Tongue (tissue), 2 donors: ENCODE data around the gene MEIOSIN. TPM values are rescaled to one million over a fixed set of nuclear protein-coding genes. Genes with fewer than 3 reads are reported as not detected.

Experiments used
- DNase-seq: peaks from one replicate; pipeline ENCODE4 v3.0.0-alpha.2; 2015
- total RNA-seq: library from RNA; depleted of rRNA; stranded (reverse); fragments of >200 nt; gene quantifications from one replicate; pipeline ENCODE4 v1.2.3, GENCODE V29; 2014

MEIOSIN gene
- total RNA-seq, 1 donor from 2014 or later = not detected

DNA sequence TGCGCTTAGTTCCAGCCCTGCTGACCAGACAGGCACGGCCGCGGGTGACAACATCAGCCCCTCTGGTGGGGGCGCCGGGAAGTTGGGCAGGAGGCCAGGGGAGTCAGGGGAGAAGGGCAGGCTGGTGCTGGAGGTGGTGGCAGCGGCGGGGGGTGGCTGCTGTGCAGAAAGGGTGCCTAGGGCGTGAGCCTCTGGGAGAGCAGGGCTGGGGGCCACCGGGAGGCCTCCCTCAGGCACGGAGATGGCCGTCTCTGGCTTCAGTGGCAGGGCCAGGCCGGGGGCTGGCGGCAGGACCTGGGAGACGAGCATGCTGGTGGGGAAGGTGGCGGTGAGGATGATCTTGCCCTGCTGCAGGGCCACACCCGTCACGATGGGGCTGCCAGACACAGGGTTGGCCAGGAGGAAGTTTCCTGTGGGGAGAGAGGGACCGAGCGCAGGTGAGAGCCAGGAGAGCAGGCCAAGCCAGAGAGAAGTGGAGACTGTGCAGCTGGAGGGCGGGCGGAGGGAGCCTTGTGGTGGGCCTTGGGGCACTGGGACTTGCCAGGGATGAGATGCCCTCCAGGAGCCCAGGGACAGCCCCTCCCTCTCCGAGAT is 32.6 kb downstream of the MEIOSIN start:
- no peak for DNase-seq

- no peak for DNase-seq
Observed at GRCh38 chr19:45766296-45766868, 33.1 kb downstream of the MEIOSIN start.

DNA sequence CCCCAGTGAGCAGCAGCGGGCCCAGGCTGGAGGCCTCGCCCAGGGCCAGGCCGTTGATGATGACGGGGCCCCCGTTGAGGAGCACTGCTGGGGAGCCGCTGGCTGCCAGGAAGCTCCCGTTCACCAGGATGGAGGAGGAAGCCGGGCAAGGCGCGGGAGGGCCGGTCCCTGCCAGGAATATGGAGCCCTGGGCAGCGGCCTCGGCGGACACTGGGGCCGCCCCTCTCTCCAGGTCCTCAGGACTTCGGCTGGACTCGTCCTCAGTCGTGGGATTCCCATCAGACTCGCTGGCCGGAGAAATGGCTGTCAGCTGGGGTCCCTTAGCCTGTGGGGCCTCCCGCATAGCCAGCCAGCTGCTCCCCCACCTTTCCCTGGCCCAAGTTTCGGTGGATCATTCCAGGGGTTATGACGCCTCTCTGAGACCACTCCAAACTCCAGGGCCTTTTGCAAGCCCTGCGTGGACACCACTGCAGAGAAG is 33.7 kb downstream of the MEIOSIN start:
- DNase-seq = no peak

GRCh38 chr19:45767410-45767880 is 34.2 kb downstream of the MEIOSIN start:
- DNase-seq = peak; percentile 93

GRCh38 chr19:45767881-45768654 is 34.8 kb downstream of the MEIOSIN start:
- DNase-seq = peak; percentile 80

- DNase-seq = no peak
Observed at GRCh38 chr19:45768655-45768983, 35.4 kb downstream of the MEIOSIN start.

DNA sequence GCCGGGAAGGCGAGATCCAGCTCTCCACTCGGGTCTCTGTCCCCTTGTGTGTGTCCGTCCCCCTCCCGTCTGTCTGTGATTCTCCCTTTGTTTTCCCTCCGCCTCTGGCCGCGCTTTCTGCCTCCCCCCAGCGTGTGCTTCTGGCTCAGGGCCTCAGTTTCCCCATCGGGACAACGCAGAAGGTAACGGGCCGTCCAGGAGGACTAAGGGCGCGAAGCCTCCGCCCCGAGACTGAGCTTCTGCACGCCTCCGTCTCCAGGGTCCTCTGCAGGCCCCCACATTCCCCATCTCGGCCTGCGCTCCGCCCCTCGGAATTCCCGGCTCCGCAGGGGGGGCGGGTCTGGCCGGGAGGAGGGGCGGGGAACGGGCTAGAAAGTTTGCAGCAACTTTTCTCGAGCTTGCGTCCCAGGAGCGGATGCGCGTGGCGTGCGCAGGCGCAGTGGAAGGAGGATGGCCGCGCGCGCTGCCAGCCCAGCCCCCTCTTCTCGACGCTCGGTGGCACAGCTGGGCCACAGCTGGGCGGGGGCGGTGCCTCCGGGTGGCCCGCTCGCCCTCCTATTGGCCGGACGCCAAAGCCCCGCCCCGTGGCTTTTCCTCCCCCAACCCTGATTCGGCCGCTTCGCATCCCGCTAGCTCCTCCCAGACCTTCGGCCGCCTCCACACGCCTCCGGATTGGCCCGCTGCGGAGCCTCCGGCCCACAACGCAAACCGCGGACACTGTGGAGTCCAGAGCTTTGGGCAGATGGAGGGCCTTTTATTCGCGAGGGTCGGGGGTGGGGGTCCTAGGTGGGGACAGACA is 35.9 kb downstream of the MEIOSIN start, which contains the start of gene SIX5:
Gene SIX5, minus strand, starts transcription at position 269 of the 799 bp plus-strand sequence. CDS start 408 bp downstream, outside the sequence.
- peak; percentile 99 for DNase-seq

- DNase-seq = peak; percentile 75
Observed at GRCh38 chr19:45769821-45770191, 36.6 kb downstream of the MEIOSIN start.

- peak; percentile 99 for DNase-seq
Observed at GRCh38 chr19:45770192-45771101, 37.2 kb downstream of the MEIOSIN start.

- no peak for DNase-seq
Observed at GRCh38 chr19:45771311-45771933, 38.2 kb downstream of the MEIOSIN start.

GRCh38 chr19:45772130-45772840 is 39.0 kb downstream of the MEIOSIN start:
- no peak for DNase-seq

DNA sequence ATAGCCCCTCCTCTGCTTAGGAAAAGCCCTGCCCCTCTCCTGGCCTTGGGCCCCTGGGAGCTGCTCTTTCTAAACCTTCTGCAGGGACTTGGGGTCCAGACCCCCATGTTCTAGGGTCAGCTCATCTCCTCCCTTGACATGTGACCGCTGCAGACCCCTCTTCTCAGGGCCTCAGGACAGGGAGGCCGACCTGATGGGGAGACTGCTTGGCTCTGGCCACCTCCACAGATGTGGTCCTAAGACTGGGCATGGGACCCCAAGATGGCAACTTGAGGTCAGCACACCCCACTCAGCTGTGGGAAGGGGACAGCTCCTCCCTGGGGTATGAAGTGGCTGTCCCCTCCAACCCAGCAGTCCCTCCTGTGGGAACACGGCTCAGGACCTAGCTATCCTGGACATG is 39.7 kb downstream of the MEIOSIN start:
- no peak for DNase-seq

GRCh38 chr19:45773384-45773783 is 40.1 kb downstream of the MEIOSIN start:
- DNase-seq = no peak

GRCh38 chr19:45774765-45775164 is 41.5 kb downstream of the MEIOSIN start:
- no peak for DNase-seq

- no peak for DNase-seq
Observed at GRCh38 chr19:45777395-45777961, 44.2 kb downstream of the MEIOSIN start.

DNA sequence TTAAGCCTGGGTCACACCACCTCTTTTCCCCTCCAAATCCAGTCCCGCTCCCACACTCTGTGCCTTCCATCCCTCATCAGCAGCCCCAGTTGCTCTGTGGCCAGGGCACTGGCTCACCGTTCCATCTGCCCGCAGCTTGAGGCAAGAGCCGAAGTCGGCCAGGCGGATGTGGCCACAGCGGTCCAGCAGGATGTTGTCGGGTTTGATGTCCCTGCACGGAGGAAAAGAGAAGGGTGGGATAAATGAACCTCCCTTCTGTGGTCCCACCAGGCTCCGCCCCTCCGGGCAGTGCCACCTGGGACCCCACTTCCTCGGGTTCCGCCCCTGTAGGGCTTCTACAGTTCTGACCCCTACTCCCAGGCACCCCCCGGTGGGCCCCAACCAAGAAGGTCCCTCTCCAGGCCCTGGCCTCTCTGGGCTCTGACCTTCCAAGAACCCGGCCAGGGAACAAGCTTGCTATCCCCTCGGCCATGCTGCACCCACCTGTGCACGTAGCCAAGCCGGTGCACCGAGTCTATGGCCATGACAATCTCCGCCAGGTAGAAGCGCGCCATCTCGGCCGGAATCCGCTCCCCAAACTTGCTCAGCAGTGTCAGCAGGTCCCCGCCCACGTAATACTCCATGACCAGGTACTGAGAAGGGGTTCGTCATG is 44.9 kb downstream of the MEIOSIN start:
- DNase-seq = no peak

DNA sequence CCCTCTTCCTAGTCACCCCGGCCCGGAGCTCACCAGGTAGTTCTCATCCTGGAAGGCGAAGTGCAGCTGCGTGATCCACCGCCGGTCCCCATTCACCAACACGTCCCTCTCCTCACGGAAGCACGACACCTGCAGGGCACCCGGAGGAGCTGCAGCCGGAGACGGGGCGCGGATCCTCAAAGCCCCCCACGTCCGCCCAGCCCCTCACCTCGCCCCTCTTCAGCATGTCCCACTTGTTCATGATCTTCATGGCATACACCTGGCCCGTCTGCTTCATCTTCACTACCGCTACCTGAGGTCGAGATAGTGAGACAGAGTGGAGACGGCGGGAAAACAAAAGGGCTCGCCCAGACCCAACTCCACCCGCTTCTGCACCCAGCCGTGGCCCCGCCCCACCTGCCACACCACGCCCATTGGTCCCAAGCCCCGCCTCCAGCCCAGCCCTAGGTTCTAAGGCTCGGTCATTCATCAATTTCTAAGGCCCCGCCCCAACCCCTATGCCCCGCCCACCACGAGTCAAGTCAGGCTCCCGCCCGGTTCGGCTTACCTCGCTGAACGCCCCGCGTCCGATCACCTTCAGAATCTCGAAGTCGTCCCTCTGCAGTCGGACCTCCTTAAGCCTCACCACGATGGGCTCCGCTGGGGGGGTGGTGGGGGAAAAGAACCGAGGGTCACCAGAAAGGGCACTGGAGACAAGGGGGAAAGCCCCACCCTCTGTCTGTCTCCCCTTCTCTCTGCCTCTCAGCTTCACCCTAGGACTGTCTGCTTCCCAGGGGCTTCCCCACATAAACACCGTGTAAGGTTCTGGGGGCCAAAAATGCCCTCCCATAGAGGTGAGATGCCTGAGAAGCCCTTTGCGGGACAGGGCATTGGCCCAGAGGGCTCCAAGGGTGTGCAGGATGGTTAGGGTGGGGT is 46.2 kb downstream of the MEIOSIN start:
- DNase-seq = peak; percentile 84

- DNase-seq = no peak
Observed at GRCh38 chr19:45780146-45780447, 46.9 kb downstream of the MEIOSIN start.
